ENCODE results near the gene SLC2A1.

The SLC2A1 gene

GRCh38 chr1:42946120-42946898 is 12.4 kb downstream of the SLC2A1 start:
- intact Hi-C loops (cut with micrococcal nuclease), result no loop called here
- H3K27me3 Mint-ChIP-seq, result no peaks in the 10 kb centered on the region
- peaks cover 16% of the 10 kb centered on the region for H3K36me3 Mint-ChIP-seq (ENCODE audit: low read depth)
- no peak overlapping the region for H3K4me3 Mint-ChIP-seq
- H3K9me3 Mint-ChIP-seq, result no peaks in the 10 kb centered on the region
- H3K4me1 Mint-ChIP-seq (ENCODE audit: low read depth), result peaks cover 62% of the 10 kb centered on the region
- no peak overlapping the region for H3K27ac Mint-ChIP-seq

GRCh38 chr1:42945164-42945563 is 13.5 kb downstream of the SLC2A1 start:
- Mint-ChIP-seq H3K27ac (peak overlapping the region; percentile 84), H3K9me3 (no peaks in the 10 kb centered on the region), H3K4me1 (ENCODE audit: low read depth) (peaks cover 69% of the 10 kb centered on the region), H3K4me3 (no peak overlapping the region), H3K27me3 (no peaks in the 10 kb centered on the region), H3K36me3 (ENCODE audit: low read depth) (peaks cover 26% of the 10 kb centered on the region)
- intact Hi-C loops (cut with micrococcal nuclease), result no loop called here

- H3K9me3 Mint-ChIP-seq, result no peaks in the 10 kb centered on the region
- peaks cover 66% of the 10 kb centered on the region for H3K4me1 Mint-ChIP-seq (ENCODE audit: low read depth)
- peak overlapping the region; percentile 24 for H3K4me3 Mint-ChIP-seq
- no peaks in the 10 kb centered on the region for H3K27me3 Mint-ChIP-seq
- peak overlapping the region; percentile 84 for H3K27ac Mint-ChIP-seq
- peaks cover 30% of the 10 kb centered on the region for H3K36me3 Mint-ChIP-seq (ENCODE audit: low read depth)
- intact Hi-C loops (cut with micrococcal nuclease), result no loop called here
These were observed 14.3 kb downstream of the SLC2A1 start for GRCh38 chr1:42944246-42944928.

GRCh38 chr1:42943728-42944127 is 14.9 kb downstream of the SLC2A1 start:
- Mint-ChIP-seq H3K4me3 (peak overlapping the region; percentile 14), H3K9me3 (no peaks in the 10 kb centered on the region), H3K36me3 (ENCODE audit: low read depth) (peaks cover 30% of the 10 kb centered on the region), H3K4me1 (ENCODE audit: low read depth) (peaks cover 68% of the 10 kb centered on the region), H3K27me3 (no peaks in the 10 kb centered on the region), H3K27ac (peak overlapping the region; percentile 84)
- intact Hi-C loops (cut with micrococcal nuclease), result no loop called here

GRCh38 chr1:42943166-42943565 is 15.5 kb downstream of the SLC2A1 start:
- Mint-ChIP-seq H3K4me3 (no peak overlapping the region), H3K27me3 (no peaks in the 10 kb centered on the region), H3K36me3 (ENCODE audit: low read depth) (peaks cover 31% of the 10 kb centered on the region), H3K27ac (peak overlapping the region; percentile 84), H3K9me3 (no peaks in the 10 kb centered on the region), H3K4me1 (ENCODE audit: low read depth) (peaks cover 74% of the 10 kb centered on the region)
- intact Hi-C loops (cut with micrococcal nuclease), result no loop called here

GRCh38 chr1:42942444-42942843 is 16.2 kb downstream of the SLC2A1 start:
- H3K27ac Mint-ChIP-seq, result peak overlapping the region; percentile 84
- no peak overlapping the region for H3K4me3 Mint-ChIP-seq
- H3K36me3 Mint-ChIP-seq (ENCODE audit: low read depth), result peaks cover 38% of the 10 kb centered on the region
- intact Hi-C loops (cut with micrococcal nuclease), result no loop called here
- peaks cover 81% of the 10 kb centered on the region for H3K4me1 Mint-ChIP-seq (ENCODE audit: low read depth)
- H3K9me3 Mint-ChIP-seq, result no peaks in the 10 kb centered on the region
- H3K27me3 Mint-ChIP-seq, result no peaks in the 10 kb centered on the region

GRCh38 chr1:42941640-42942330 is 16.9 kb downstream of the SLC2A1 start:
- Mint-ChIP-seq H3K36me3 (ENCODE audit: low read depth) (peaks cover 45% of the 10 kb centered on the region), H3K27ac (peak overlapping the region; percentile 84), H3K4me1 (ENCODE audit: low read depth) (peaks cover 88% of the 10 kb centered on the region), H3K4me3 (no peak overlapping the region), H3K9me3 (no peaks in the 10 kb centered on the region), H3K27me3 (no peaks in the 10 kb centered on the region)
- intact Hi-C loops (cut with micrococcal nuclease), result no loop called here

GRCh38 chr1:42940851-42941639 is 17.6 kb downstream of the SLC2A1 start:
- no peak overlapping the region for H3K4me3 Mint-ChIP-seq
- no peaks in the 10 kb centered on the region for H3K9me3 Mint-ChIP-seq
- peaks cover 88% of the 10 kb centered on the region for H3K4me1 Mint-ChIP-seq (ENCODE audit: low read depth)
- peaks cover 50% of the 10 kb centered on the region for H3K36me3 Mint-ChIP-seq (ENCODE audit: low read depth)
- peak overlapping the region; percentile 84 for H3K27ac Mint-ChIP-seq
- intact Hi-C loops (cut with micrococcal nuclease), result no loop called here
- no peaks in the 10 kb centered on the region for H3K27me3 Mint-ChIP-seq

- intact Hi-C loops (cut with micrococcal nuclease), result no loop called here
- Mint-ChIP-seq H3K4me1 (ENCODE audit: low read depth) (peaks cover 94% of the 10 kb centered on the region), H3K4me3 (no peak overlapping the region), H3K27ac (peak overlapping the region; percentile 75), H3K36me3 (ENCODE audit: low read depth) (peaks cover 61% of the 10 kb centered on the region), H3K9me3 (no peaks in the 10 kb centered on the region), H3K27me3 (peaks cover 1% of the 10 kb centered on the region)
These were observed 19.7 kb downstream of the SLC2A1 start for GRCh38 chr1:42938645-42939615.

- H3K27ac Mint-ChIP-seq, result peak overlapping the region; percentile 75
- H3K4me3 Mint-ChIP-seq, result no peak overlapping the region
- H3K9me3 Mint-ChIP-seq, result no peaks in the 10 kb centered on the region
These were observed 20.6 kb downstream of the SLC2A1 start for GRCh38 chr1:42937836-42938644.

GRCh38 chr1:42937141-42937696 is 21.4 kb downstream of the SLC2A1 start:
- intact Hi-C loops (cut with micrococcal nuclease), result no loop called here
- Mint-ChIP-seq H3K4me3 (no peak overlapping the region), H3K9me3 (no peaks in the 10 kb centered on the region), H3K36me3 (ENCODE audit: low read depth) (peaks cover 57% of the 10 kb centered on the region), H3K4me1 (ENCODE audit: low read depth) (peaks cover 93% of the 10 kb centered on the region), H3K27me3 (peaks cover 1% of the 10 kb centered on the region), H3K27ac (peak overlapping the region; percentile 75)

More at GRCh38 chr1:42937836-42938644, 20.6 kb downstream of the SLC2A1 start:
- H3K4me1 Mint-ChIP-seq (ENCODE audit: low read depth), result peaks cover 93% of the 10 kb centered on the region
- intact Hi-C loops (cut with micrococcal nuclease), result no loop called here
- peaks cover 64% of the 10 kb centered on the region for H3K36me3 Mint-ChIP-seq (ENCODE audit: low read depth)
- peaks cover 1% of the 10 kb centered on the region for H3K27me3 Mint-ChIP-seq
